Osteoblast (primary cell): ENCODE results near the gene LRP1B. TPM values are rescaled to one million over a fixed set of nuclear protein-coding genes. Genes with fewer than 3 reads are reported as not detected.
"Not testable (repeated sequence)": the region's sequence is repeated elsewhere in the genome, so short reads cannot be mapped to it uniquely, and the experiment has no call there.

Source experiments
- DNase-seq: peaks from one replicate; pipeline ENCODE4 v3.0.0; 2011; ENCODE audit warnings: low spot score, mixed read lengths; ENCODE audit not compliant: insufficient read length; ENCODE audit errors: missing footprints
- H2AFZ ChIP-seq: 2 replicates; pipeline ENCODE4 v1.6.0; 2011; ENCODE audit warnings: mild to moderate bottlenecking, low read length
- H3K27ac ChIP-seq: 2 replicates; pipeline ENCODE4 v1.5.1; 2011; ENCODE audit warnings: mild to moderate bottlenecking, low read depth, low read length, moderate library complexity
- H3K27me3 ChIP-seq: 2 replicates; pipeline ENCODE4 v1.6.0; 2012; ENCODE audit warnings: mild to moderate bottlenecking, control low read depth, inconsistent platforms, low read length, moderate library complexity; ENCODE audit not compliant: insufficient read depth
- H3K36me3 ChIP-seq: 2 replicates; pipeline ENCODE4 v1.5.1; 2011; ENCODE audit warnings: mild to moderate bottlenecking, low read length, control low read depth, moderate library complexity; ENCODE audit not compliant: insufficient read depth
- H3K4me1 ChIP-seq: 2 replicates; pipeline ENCODE4 v1.5.1; 2011; ENCODE audit warnings: mild to moderate bottlenecking, low read length, control low read depth, moderate library complexity; ENCODE audit not compliant: insufficient read depth
- H3K4me2 ChIP-seq: 2 replicates; pipeline ENCODE4 v1.6.0; 2011; ENCODE audit warnings: mild to moderate bottlenecking, low read length; ENCODE audit not compliant: insufficient read depth
- H3K4me3 ChIP-seq: fragments of 200-600 bp; sonication (generic); 3 replicates; pipeline ENCODE4 v1.5.1; 2012; ENCODE audit warnings: mild to moderate bottlenecking, low read length, inconsistent platforms; ENCODE audit not compliant: insufficient read depth
- H3K79me2 ChIP-seq: 2 replicates; pipeline ENCODE4 v1.6.0; 2012; ENCODE audit warnings: mild to moderate bottlenecking, low read length, control low read depth, inconsistent platforms; ENCODE audit not compliant: insufficient read depth
- H3K9me3 ChIP-seq: 2 replicates; pipeline ENCODE4 v1.5.1; 2011; ENCODE audit warnings: low read depth, low read length, control low read depth
- H4K20me1 ChIP-seq: 2 replicates; pipeline ENCODE4 v1.6.0; 2012; ENCODE audit warnings: mild to moderate bottlenecking, low read length, control low read depth; ENCODE audit not compliant: insufficient read depth
- total RNA-seq: library from RNA; depleted of rRNA; stranded (reverse); fragments of >200 nt; gene quantifications from 2 replicates; pipeline ENCODE4 v1.2.3, GENCODE V29; 2012
- TF ChIP-seq, protein P1 (sequence below): IDR thresholded peaks from 2 replicates; pipeline ENCODE4 v1.5.1; 2011; ENCODE audit warnings: mild to moderate bottlenecking, low read depth, low read length, moderate library complexity; ENCODE audit errors: extremely low read depth

The LRP1B gene
- total RNA-seq, 1 donor = not detected

DNA sequence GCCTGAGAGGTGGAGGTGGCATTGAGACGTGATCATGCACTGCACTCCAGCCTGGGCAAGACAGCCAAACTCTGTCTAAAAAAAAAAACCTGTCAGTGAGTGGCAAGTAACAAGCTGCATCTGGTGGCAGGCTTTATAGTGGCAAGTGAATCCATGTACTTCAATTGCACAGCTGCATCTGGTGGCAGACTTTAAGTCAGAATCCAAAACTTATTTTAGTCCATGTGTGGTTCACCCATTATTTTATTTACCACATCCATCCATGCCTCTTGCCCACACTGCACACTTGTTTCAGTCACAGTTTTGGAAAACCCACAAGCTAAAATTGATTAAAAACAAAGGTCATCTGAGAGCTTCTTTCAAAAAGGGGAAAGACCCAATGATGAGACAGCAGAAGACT, 1714.2 kb downstream of the LRP1B start:
- H3K4me2 ChIP-seq = no peak overlapping the region
- H3K79me2 ChIP-seq = no peaks in the 10 kb centered on the region
- no peaks in the 10 kb centered on the region for H3K36me3 ChIP-seq
- no peaks in the 10 kb centered on the region for H3K4me1 ChIP-seq
- TF ChIP-seq, protein P1, sequence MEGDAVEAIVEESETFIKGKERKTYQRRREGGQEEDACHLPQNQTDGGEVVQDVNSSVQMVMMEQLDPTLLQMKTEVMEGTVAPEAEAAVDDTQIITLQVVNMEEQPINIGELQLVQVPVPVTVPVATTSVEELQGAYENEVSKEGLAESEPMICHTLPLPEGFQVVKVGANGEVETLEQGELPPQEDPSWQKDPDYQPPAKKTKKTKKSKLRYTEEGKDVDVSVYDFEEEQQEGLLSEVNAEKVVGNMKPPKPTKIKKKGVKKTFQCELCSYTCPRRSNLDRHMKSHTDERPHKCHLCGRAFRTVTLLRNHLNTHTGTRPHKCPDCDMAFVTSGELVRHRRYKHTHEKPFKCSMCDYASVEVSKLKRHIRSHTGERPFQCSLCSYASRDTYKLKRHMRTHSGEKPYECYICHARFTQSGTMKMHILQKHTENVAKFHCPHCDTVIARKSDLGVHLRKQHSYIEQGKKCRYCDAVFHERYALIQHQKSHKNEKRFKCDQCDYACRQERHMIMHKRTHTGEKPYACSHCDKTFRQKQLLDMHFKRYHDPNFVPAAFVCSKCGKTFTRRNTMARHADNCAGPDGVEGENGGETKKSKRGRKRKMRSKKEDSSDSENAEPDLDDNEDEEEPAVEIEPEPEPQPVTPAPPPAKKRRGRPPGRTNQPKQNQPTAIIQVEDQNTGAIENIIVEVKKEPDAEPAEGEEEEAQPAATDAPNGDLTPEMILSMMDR = no peak
- H4K20me1 ChIP-seq = no peaks in the 10 kb centered on the region
- DNase-seq = no peak
- no peaks in the 10 kb centered on the region for H3K27me3 ChIP-seq
- no peaks in the 10 kb centered on the region for H3K9me3 ChIP-seq
- no peak overlapping the region for H3K4me3 ChIP-seq
- no peak overlapping the region for H2AFZ ChIP-seq
- no peak overlapping the region for H3K27ac ChIP-seq

GRCh38 chr2:140415035-140415434, 1715.8 kb downstream of the LRP1B start:
- H3K27ac ChIP-seq, H3K27me3 ChIP-seq, DNase-seq, H3K9me3 ChIP-seq, H3K36me3 ChIP-seq, H3K4me3 ChIP-seq, H3K4me1 ChIP-seq, H2AFZ ChIP-seq, H4K20me1 ChIP-seq, H3K4me2 ChIP-seq, H3K79me2 ChIP-seq: not testable (repeated sequence)

DNA sequence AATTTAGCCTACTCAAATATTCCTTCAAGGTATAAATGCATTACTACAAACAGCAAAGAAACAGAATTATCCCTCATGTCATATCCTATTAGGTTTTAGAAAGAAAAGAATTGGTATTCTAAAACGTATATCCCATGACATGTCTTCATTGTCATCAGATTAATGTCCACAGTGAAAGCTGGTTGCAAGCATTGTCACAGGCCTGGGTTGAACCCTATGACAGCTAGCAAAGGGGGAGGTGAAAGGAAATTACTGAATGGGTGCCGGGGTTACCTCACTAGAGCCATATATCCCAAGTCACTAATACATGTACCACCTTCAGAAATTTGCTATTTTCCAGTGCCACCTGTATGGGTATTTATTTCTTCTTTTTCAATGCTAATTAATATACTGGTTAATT, 1720.1 kb downstream of the LRP1B start:
- Histone ChIP-seq H4K20me1 (no peaks in the 10 kb centered on the region), H3K4me1 (no peaks in the 10 kb centered on the region), H3K79me2 (no peaks in the 10 kb centered on the region), H3K4me2 (no peak overlapping the region), H3K4me3 (no peak overlapping the region), H3K27ac (no peak overlapping the region), H3K27me3 (no peaks in the 10 kb centered on the region), H2AFZ (no peak overlapping the region), H3K9me3 (no peaks in the 10 kb centered on the region), H3K36me3 (no peaks in the 10 kb centered on the region)
- no peak for DNase-seq
- TF ChIP-seq, protein P1 = no peak

DNA sequence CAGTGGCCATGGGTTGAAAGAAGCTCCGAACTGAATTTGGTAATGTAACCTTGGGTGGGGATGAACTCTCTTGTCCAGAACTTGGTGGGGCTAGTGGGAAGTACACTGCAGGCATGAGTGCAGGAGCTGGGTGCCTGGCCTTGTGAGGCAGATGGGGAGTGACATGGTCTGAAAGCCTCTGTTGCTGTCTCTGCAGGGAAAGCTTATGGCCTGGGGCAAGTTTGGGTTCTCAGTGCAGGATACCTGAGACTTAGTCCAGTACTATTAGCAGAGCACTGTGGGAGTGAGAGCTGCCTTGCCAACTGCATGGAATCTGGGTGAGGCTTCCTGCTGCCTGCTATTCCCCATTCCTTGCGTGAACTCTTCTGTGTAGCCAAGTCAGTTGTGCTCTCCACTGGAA, 1729.8 kb downstream of the LRP1B start:
- no peaks in the 10 kb centered on the region for H3K79me2 ChIP-seq
- DNase-seq = no peak
- no peak overlapping the region for H2AFZ ChIP-seq
- H3K4me2 ChIP-seq = no peak overlapping the region
- no peak overlapping the region for H3K27ac ChIP-seq
- H3K9me3 ChIP-seq = no peaks in the 10 kb centered on the region
- H3K27me3 ChIP-seq = no peaks in the 10 kb centered on the region
- H3K4me3 ChIP-seq = no peak overlapping the region
- no peaks in the 10 kb centered on the region for H3K4me1 ChIP-seq
- TF ChIP-seq, protein P1 = no peak
- no peaks in the 10 kb centered on the region for H4K20me1 ChIP-seq
- no peaks in the 10 kb centered on the region for H3K36me3 ChIP-seq

DNA sequence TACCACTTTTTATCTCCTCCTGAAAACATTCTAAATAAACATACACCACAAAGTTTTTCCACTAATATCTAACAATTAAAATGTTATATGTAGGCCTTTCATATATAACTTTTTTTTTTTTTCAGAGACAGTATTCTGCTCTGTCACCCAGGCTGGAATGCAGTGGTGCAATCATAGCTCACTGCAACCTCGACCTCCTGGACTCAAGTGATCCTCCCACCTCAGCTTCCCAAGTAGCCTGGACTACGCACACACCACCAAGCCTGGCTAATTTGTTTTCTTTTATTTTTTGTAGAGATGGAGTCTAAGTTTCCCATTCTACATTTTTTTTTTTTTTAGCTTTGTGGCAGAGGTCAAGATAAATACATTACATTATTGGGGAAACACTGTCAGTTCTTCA, 1738.0 kb downstream of the LRP1B start:
- Histone ChIP-seq H3K79me2 (no peaks in the 10 kb centered on the region), H3K9me3 (no peaks in the 10 kb centered on the region), H3K4me2 (no peak overlapping the region), H2AFZ (no peak overlapping the region), H3K27ac (no peak overlapping the region), H3K27me3 (no peaks in the 10 kb centered on the region), H3K4me1 (no peaks in the 10 kb centered on the region), H3K36me3 (no peaks in the 10 kb centered on the region), H3K4me3 (no peak overlapping the region), H4K20me1 (no peaks in the 10 kb centered on the region)
- TF ChIP-seq, protein P1 = no peak
- DNase-seq = no peak
